NCI-H1930 (cell line): ENCODE results near the gene NTRK2.

Experiments used
- DNase-seq, 2 experiments: peaks; one replicate each; lab custom pipeline; 2025; lab: John Stamatoyannopoulos, UW

NTRK2 gene

DNA sequence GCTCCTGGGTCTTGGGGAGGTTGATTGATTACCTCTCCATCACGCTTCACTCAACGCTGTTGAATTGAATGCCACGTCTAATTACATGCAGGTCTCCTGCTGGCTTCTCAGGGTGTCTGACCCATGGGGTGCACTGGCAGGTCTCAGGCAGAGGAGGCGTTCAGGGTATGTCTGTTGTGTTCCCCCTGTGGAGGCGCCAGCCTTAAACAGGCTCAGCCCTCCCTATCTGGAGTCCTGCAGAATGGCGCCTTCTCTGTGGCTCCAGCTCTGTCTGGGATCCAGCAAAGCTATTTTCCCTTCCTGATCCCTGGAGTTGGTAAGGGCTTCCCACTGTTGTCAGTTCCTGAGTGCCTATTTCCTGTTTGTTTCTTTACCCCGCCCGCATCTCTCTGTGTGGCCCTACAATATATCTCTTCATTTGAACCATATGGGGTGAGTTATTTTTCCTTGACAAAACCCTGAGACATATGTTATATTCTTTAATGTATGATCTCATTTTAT, 150.0 kb downstream of the NTRK2 start:
- no peak for DNase-seq

GRCh38 chr9:84821431-84821830, 151.9 kb downstream of the NTRK2 start:
- no peak for DNase-seq

- no peak for DNase-seq
Measured at GRCh38 chr9:84822589-84823233, 153.2 kb downstream of the NTRK2 start.

GRCh38 chr9:84823421-84824271, 154.1 kb downstream of the NTRK2 start:
- no peak for DNase-seq

GRCh38 chr9:84827216-84827765, 157.8 kb downstream of the NTRK2 start:
- no peak for DNase-seq

- no peak for DNase-seq
Measured at GRCh38 chr9:84828046-84828445, 158.5 kb downstream of the NTRK2 start.

DNA sequence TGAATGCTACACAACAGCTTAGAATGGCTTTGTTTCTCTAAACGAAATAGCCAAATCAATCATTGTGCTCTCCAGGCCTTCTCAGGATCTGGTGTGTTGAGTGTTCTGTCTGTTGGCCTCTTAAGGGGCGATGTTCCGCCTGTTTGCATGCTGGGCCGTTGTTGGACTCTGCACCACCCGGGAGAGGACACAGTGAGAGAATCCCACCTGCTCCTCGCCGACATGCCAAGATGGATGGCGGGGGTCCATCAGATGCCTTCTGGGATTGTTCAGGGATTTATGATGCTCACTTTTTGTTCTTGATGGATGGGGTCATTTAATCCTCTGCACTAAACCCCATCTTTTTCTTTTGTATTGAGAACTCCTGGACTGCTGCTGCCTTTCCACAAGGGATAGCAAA, 159.9 kb downstream of the NTRK2 start:
- no peak for DNase-seq

DNA sequence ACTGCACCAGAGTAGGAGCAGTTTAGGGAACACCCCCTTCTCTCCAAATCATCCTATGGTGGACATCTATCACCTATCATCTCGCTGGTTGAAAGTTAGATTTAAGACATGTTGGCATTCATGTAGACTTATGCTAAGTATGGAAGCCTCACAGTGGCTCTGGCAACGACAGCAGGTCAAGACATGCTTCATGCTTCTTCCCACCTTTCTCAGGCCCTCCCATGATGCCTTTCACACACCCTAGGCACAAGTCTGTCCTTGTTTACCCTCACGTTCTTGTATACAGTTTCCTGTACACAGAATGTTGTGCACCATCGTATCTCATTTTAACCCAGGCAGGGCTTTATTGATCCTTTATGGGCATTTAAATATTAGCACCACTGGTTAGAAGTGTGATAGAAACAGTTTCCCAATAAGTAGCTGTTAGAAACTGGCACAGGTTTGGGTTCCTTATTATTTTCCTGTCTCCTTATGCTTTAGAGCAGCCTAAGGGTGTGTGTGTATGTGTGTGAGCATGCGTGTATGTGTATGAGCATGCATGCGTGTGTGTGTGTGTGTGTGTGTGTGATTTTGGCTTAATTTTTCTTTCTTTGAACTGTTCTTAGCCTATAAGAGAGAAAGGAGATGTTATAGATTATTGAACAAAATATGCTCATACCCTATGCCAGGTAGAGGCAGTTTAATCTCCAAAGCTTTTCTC, 160.6 kb downstream of the NTRK2 start:
- DNase-seq: no peak

DNA sequence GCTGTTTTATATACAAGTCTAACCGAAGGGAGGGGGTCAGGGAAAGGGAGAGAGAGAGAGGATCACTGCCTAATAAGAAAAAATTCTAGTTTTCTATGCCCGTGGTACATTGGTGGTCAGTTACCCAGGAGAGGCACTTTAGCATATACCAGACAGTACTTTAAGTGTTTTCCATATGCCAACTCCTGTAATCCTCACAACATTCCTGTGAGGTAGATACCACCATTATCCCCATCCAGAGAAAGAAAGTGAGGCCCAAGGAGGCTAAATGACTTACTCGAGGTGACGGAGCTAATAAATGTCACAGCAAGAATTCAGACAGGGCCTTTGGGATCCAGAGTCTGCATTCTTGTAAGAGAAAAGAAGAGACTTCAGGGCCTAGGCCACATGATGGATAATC, 161.8 kb downstream of the NTRK2 start:
- no peak for DNase-seq

DNA sequence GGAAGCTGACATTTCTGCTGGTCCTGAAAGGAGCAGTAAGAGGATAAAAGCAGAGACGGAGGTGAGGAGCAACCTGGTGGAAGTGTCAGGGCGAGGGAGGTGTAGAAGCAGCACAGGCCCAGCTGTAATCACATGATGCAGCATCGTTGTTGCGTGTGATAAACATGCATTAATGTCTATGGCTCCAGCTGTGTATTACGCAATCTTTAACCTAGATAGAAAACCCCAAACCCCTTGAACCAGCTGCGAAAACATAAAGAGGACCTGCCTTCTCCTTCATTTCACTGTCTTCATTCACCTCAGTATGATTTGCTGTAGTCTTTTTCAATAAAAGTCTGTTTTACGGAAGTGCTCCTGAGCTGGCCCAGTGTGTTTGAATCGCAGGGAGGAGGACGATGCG, 162.9 kb downstream of the NTRK2 start:
- DNase-seq: no peak

GRCh38 chr9:84834426-84834825, 164.9 kb downstream of the NTRK2 start:
- no peak for DNase-seq

DNA sequence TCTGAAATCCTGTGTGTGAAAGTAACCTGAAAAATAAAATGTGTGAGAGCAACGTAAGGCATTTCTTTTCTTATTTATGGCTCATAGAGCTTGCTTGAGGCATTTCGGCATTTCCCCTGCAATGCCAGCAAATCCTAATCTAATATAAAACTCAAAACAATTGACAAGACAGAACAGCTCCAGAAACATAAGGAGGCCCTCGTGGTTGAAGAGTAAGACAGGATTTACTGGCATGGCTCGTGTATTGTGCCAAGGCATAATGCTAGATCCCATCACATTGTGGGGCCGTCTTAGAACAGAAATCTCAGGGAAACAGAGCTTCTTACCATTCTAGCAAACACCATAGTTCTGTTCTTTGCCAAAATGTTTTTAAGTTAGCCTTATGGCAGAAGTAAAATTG, 166.2 kb downstream of the NTRK2 start:
- no peak for DNase-seq

DNA sequence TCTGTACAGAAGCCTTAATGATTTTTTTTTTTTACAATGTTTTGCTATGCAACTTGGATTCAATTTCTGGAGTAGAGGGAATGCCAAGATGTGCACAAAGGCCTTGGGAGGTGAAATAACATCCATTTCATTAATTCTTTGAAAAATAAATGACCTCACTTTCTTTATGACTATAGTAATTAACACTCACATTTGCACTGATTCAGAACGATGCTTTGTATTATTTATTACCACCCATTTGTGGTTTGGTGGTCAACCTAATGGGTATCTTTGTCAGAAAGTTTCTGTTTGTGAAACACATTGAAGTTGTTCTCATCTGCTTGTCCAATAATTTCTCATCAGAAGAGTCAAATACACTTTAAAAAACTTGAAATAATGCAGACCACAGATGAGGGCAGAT, 169.3 kb downstream of the NTRK2 start:
- no peak for DNase-seq

DNA sequence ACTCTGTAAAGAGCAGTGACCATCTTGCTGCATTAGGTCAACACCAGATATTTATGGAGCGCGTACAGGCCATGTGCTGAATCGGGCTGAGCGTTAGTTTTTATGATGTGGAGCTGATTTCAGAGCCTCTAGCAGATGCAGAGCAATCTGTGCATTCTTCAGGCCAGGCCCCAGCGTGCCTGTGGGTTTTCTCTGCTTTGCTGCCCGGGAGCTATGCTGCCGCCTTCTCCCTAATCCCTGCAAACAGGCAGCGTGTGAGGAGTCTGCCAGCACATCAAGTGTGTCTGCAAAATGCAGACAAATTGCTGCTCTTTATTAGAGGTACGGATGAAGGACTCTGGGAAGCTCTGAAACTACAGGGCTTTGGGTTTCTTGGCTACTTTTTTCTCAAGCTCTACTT, 170.0 kb downstream of the NTRK2 start:
- no peak for DNase-seq

- no peak for DNase-seq
Measured at GRCh38 chr9:84841931-84842330, 172.4 kb downstream of the NTRK2 start.

DNA sequence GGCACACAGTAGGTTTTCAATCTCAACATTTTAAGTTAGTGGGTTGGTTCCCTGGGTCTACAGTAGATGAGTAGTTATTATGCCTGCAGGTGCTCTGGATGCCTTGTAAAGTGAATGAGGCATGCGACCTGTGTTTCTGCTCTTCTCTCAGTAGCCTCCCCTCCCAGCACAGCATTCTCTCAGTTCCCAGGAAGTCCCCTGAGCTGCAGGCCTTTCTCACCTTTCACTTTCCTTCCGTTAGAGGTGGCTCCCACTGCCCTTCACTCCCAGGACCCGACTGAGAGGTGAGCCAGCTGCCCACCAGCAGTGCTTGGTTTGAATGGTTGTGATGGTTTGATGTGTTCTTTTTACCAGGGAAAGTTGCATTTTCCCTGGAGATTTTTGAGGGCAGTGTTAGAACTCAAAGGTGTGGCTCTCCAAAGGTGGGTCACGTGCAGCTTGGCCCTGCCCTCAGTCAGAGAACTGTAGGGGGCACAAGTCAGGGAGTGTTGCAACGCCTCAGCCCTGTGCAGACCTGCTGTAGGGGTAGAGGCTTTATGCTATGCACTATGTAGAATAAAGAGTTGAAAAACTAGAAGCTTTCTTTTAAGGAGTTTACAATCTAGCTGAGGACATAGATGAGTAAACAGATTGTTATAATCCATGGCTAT, 173.8 kb downstream of the NTRK2 start:
- DNase-seq: no peak

DNA sequence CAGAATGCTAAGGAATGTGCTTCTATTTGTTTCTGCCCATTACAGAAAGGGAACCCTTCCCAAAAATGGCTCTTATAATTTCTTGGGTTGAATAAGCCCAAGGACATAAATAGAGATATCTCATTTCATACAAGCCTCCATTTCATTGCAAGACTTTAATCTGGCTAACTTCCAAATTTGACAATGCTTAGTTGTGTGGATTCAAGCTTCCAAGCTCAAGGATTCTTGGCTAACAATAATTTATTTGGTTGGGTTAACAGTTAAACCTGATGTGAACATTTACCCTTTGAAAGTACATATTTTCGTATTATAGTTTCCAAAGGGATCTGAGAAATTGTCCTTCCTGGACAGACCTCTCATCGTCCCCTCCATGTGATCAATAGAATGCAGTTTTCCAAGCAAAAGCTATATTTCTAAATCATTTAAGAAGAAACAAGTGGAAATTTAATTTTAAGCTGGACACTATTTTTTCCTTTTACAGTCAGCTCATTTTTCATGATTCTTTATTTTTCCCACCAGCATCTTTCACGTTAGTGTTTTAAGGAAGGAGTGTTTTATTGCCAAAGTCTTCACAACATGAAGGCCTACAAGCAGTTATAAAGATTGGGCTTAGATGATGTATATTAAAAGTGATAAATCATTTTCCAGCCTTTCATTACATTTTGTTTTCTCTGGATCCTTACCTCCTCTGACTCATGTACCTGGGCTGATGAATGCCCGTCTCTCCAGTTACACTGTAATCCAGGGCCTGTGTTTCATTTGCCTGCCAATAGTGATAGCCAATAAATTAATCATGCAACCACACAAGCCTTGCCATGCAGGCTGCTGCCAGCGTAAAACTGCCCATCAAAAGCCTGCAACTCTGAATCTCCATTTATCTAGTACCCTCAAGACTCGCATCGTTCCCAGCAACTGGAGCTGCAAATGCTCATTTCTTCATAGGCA, 176.7 kb downstream of the NTRK2 start:
- DNase-seq: no peak

DNA sequence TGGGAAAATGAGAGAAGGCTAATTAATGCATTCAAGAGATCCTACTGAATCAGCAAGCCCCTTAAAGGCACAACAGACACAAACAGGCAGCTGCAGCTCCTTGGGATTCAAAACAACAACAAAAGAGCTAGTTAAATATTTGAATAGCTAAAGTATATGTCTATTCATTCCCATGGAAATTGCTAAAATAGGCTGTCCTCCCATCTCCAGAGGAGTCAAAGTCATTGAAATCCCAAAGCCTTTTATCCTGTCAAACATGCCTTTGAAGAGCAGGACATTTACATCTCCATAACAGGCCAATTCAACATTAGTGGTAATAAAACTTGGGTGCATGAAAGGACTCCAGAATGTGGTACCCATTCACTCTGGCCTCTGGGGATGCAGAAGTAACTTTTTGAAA, 177.4 kb downstream of the NTRK2 start:
- peak; percentile 91 to 92 for DNase-seq

GRCh38 chr9:84849049-84849448, 179.5 kb downstream of the NTRK2 start:
- DNase-seq: no peak

DNA sequence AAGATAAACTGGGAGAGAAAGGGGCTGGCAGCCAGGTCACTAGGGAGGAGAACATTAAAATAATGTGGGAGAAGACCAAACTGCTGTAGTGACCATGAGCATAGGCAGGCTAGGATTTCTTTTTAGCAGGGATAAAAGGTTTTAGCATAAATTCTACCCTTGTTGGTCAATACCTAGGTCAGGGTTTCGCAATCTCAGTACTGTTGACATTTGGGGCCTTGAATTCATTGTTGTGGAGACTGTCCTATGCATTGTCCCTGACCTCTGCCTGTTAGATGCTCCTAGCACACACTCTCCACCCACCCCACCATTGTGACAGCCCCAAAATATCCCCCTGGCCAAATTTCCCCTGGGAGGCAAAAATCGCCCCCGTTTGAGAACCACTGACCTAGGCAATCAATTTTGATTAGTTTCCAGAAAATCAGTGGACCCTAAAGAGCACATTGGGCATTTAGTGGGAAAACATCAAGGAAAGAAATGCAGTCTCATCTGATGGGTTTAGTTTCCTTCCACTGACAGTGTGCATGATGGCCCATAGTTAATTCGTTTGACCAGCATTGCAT, 181.4 kb downstream of the NTRK2 start:
- DNase-seq: no peak
